Liver (tissue), 9 donors: ENCODE measurements around the gene MED26. TPM values are rescaled to one million over a fixed set of nuclear protein-coding genes. Genes with fewer than 3 reads are reported as not detected.

Experiments
- DNase-seq: peaks from one replicate; pipeline ENCODE4 v3.0.0-alpha.2; 2017; ENCODE audit warnings: low spot score
- H3K27ac ChIP-seq, 2 donors: one replicate each; pipeline ENCODE4 v1.7.0; 2013; ENCODE audit warnings: inconsistent platforms in 2 of 2, low read length in 2 of 2, control low read depth in 1 of 2, low read depth in 1 of 2, mild to moderate bottlenecking in 1 of 2
- H3K27me3 ChIP-seq, 4 donors: one replicate each; pipeline versions ENCODE4 v1.6.1 to v1.7.0; 2013; ENCODE audit warnings: low read length in 3 of 4, inconsistent platforms in 1 of 4, mild to moderate bottlenecking in 1 of 4, moderate library complexity in 1 of 4; ENCODE audit not compliant: control insufficient read depth in 4 of 4, insufficient read depth in 4 of 4
- H3K36me3 ChIP-seq, 4 donors: one replicate each; pipeline versions ENCODE4 v1.6.1 to v1.7.0; 2013; ENCODE audit warnings: low read length in 3 of 4, mild to moderate bottlenecking in 3 of 4, low read depth in 1 of 4, moderate library complexity in 1 of 4; ENCODE audit not compliant: control insufficient read depth in 4 of 4, insufficient read depth in 3 of 4
- H3K4me1 ChIP-seq, 4 donors: one replicate each; pipeline versions ENCODE4 v1.6.1 to v1.7.0; 2013; ENCODE audit warnings: low read length in 3 of 4, mild to moderate bottlenecking in 3 of 4, moderate library complexity in 1 of 4; ENCODE audit not compliant: control insufficient read depth in 4 of 4, insufficient read depth in 4 of 4
- H3K4me3 ChIP-seq, 3 donors: one replicate each; pipeline versions ENCODE4 v1.6.1 to v1.7.0; 2013; ENCODE audit warnings: low read length in 3 of 3, control low read depth in 1 of 3, low read depth in 1 of 3, mild to moderate bottlenecking in 1 of 3
- H3K9ac ChIP-seq, 2 donors: one replicate each; pipeline ENCODE4 v1.7.0; 2013; ENCODE audit warnings: low read length in 2 of 2, mild to moderate bottlenecking in 2 of 2, moderate library complexity in 2 of 2, control low read depth in 1 of 2, low read depth in 1 of 2
- H3K9me3 ChIP-seq, 4 donors: one replicate each; pipeline versions ENCODE4 v1.6.1 to v1.7.0; 2013; ENCODE audit warnings: low read length in 3 of 4; ENCODE audit not compliant: control insufficient read depth in 4 of 4
- EGR1 ChIP-seq, 2 donors: IDR thresholded peaks; 2 replicates each; pipeline ENCODE4 v1.6.1; 2016 to 2018; ENCODE audit warnings: antibody characterized with exemption in 2 of 2, low read depth in 2 of 2
- FOXA1 ChIP-seq: IDR thresholded peaks from 2 replicates; pipeline ENCODE4 v1.6.1; 2016; ENCODE audit warnings: antibody characterized with exemption
- HNF4A ChIP-seq, 2 donors: conservative IDR thresholded peaks; 2 replicates each; pipeline ENCODE4 v1.6.1; 2016; ENCODE audit warnings: antibody characterized with exemption in 2 of 2, mild to moderate bottlenecking in 2 of 2
- HNF4G ChIP-seq: IDR thresholded peaks from 2 replicates; pipeline ENCODE4 v1.6.1; 2016; ENCODE audit warnings: antibody characterized with exemption
- JUND ChIP-seq, 2 donors: IDR thresholded peaks; 2 replicates each; pipeline ENCODE4 v1.6.1; 2016; ENCODE audit warnings: antibody characterized with exemption in 2 of 2
- RAD21 ChIP-seq, 2 donors: IDR thresholded peaks; 2 replicates each; pipeline ENCODE4 v1.6.1; 2016; ENCODE audit warnings: antibody characterized with exemption in 2 of 2, mild to moderate bottlenecking in 2 of 2
- RXRA ChIP-seq, 2 donors: IDR thresholded peaks; 2 replicates each; pipeline ENCODE4 v1.6.1; 2017 to 2018; ENCODE audit warnings: antibody characterized with exemption in 2 of 2, mild to moderate bottlenecking in 1 of 2
- SP1 ChIP-seq: IDR thresholded peaks from 2 replicates; pipeline ENCODE4 v1.6.1; 2018; ENCODE audit warnings: antibody characterized with exemption, mild to moderate bottlenecking
- YY1 ChIP-seq: IDR thresholded peaks from 2 replicates; pipeline ENCODE4 v1.6.1; 2016; ENCODE audit warnings: antibody characterized with exemption, mild to moderate bottlenecking
- ZBTB33 ChIP-seq: IDR thresholded peaks from 2 replicates; pipeline ENCODE4 v1.6.1; 2016; ENCODE audit warnings: antibody characterized with exemption
- WGBS: extraction: QIAGEN DNeasy Blood & Tissue Kit; methylation state at CpG from one replicate; pipeline ENCODE4 v1.1.7; 2013; 5-methylcytosine and 5-hydroxymethylcytosine counted together
- polyA plus RNA-seq, 2 donors: library from polyadenylated mRNA; stranded (reverse) in 1 of 2; unstranded in 1 of 2; fragments of 200-250 nt in 1 of 2; fragments of >200 nt in 1 of 2; fragmentation: Nextera tagmentation in 1 of 2; extraction: Ambion mirVana in 1 of 2; gene quantifications; one replicate each; pipeline versions ENCODE4 v1.2.1 to v1.2.3, GENCODE V29; 2013 to 2015
- total RNA-seq, 2 donors: library from RNA; depleted of rRNA; stranded (reverse); fragments of >200 nt; gene quantifications; one replicate each; pipeline ENCODE4 v1.2.3, GENCODE V29; 2014
- TF ChIP-seq, protein P1 (sequence below): IDR thresholded peaks from 2 replicates; pipeline ENCODE4 v1.6.1; 2016; ENCODE audit warnings: antibody characterized with exemption
- donor health status: healthy.
- donor health status: healthy.
- donor health status: healthy.
- donor health status: healthy.
- donor health status: healthy.

The MED26 gene
- total and polyA plus RNA-seq, 4 donors: 1.5 to 3.8 (median 3.2) TPM

GRCh38 chr19:16582486-16583261 is 45.3 kb downstream of the MED26 start (continued):
- TF ChIP-seq ZBTB33 (no peak), EGR1 (IDR thresholded peaks at IDR 0.05; ENCODE audit: low read depth in 2 of 2) (no peak), RXRA (IDR thresholded peaks at IDR 0.05) (no peak), SP1 (no peak), RAD21 (IDR thresholded peaks at IDR 0.05) (no peak), YY1 (no peak)
- TF ChIP-seq, protein P1, sequence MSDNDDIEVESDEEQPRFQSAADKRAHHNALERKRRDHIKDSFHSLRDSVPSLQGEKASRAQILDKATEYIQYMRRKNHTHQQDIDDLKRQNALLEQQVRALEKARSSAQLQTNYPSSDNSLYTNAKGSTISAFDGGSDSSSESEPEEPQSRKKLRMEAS: no peak

DNA sequence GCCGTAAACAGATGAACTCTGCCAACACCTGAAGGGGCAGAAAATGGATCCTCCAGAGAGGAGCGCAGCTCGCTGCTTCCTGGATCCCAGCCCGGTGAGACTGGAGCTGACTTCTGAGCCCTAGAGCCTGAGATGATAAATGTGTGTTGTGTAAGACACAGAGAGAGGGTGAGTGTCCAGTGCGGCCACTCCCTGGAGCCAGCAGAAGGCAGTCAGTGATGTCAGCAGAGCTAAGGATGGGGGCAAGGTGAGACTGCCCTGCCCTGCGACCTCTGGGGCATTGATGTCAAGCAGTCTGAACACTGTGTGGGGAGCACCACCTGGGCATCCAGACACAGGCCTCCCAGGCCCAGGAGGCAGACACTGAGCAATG is 46.0 kb downstream of the MED26 start:
- Histone ChIP-seq H3K9me3 (no peaks in the 10 kb centered on the region), H3K9ac (no peak overlapping the region), H3K36me3 (peaks cover 3 to 9% (median 5%) of the 10 kb centered on the region in 4 donors), H3K4me3 (no peak overlapping the region), H3K4me1 (peaks cover 9 to 32% (median 22%) of the 10 kb centered on the region in 4 donors), H3K27ac (no peak overlapping the region), H3K27me3 (no peaks in the 10 kb centered on the region)
- no peak for DNase-seq
- no peak for TF ChIP-seq EGR1 (IDR thresholded peaks at IDR 0.05; ENCODE audit: low read depth in 2 of 2)
- no peak for TF ChIP-seq HNF4G
- 84% methylated on average over 6 of the region's 6 CpGs for WGBS

GRCh38 chr19:16581145-16581970 is 46.6 kb downstream of the MED26 start:
- Histone ChIP-seq H3K4me1 (peaks cover 13 to 36% (median 27%) of the 10 kb centered on the region in 4 donors), H3K4me3 (no peak overlapping the region), H3K27ac (no peak overlapping the region), H3K36me3 (peaks cover 4 to 11% (median 7%) of the 10 kb centered on the region in 4 donors), H3K27me3 (no peaks in the 10 kb centered on the region), H3K9ac (no peak overlapping the region), H3K9me3 (no peaks in the 10 kb centered on the region)
- 86% methylated on average over 12 of the region's 12 CpGs for WGBS
- no peak for TF ChIP-seq HNF4A (conservative IDR thresholded peaks at IDR 0.05)
- no peak for TF ChIP-seq ZBTB33
- TF ChIP-seq JUND (IDR thresholded peaks at IDR 0.05): no peak
- no peak for TF ChIP-seq YY1
- TF ChIP-seq FOXA1: no peak
- no peak for TF ChIP-seq SP1
- TF ChIP-seq RAD21 (IDR thresholded peaks at IDR 0.05): no peak
- DNase-seq: no peak
